ENCODE measurements around the gene INHBA.

DNA sequence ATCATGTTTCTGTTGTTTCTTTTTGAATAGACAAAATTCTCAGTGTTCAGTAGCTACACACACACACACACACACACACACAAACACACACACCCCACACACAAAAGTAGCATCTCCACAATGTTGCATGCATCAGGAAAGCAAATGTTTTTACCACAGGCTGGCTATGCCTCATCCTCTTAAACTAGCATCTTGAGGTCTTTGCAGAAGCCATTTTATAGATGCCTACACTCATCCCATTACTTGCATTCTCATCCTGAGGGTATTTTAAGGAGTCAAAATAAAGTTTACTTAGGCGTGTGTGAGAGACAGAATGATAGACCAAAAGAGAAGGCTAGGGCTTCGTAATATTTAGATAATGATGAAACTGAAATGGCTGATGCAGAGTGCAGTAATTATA lies 7.9 kb upstream of the INHBA start:
- no peak for TF ChIP-seq POLR2A (IDR thresholded peaks at IDR 0.05)
- TF ChIP-seq, protein P1, sequence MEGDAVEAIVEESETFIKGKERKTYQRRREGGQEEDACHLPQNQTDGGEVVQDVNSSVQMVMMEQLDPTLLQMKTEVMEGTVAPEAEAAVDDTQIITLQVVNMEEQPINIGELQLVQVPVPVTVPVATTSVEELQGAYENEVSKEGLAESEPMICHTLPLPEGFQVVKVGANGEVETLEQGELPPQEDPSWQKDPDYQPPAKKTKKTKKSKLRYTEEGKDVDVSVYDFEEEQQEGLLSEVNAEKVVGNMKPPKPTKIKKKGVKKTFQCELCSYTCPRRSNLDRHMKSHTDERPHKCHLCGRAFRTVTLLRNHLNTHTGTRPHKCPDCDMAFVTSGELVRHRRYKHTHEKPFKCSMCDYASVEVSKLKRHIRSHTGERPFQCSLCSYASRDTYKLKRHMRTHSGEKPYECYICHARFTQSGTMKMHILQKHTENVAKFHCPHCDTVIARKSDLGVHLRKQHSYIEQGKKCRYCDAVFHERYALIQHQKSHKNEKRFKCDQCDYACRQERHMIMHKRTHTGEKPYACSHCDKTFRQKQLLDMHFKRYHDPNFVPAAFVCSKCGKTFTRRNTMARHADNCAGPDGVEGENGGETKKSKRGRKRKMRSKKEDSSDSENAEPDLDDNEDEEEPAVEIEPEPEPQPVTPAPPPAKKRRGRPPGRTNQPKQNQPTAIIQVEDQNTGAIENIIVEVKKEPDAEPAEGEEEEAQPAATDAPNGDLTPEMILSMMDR (IDR thresholded peaks at IDR 0.05 in 4 of 5, conservative IDR thresholded peaks at IDR 0.05 in 1 of 5) = no peak
